HUDEP-2 (cell line): ENCODE measurements around the gene RNLS.

Experiments
- DNase-seq, 76 experiments: peaks; one replicate each; lab custom pipeline; 2025; ENCODE audit not compliant: unreplicated experiment in 76 of 76; lab: John Stamatoyannopoulos, UW

Gene RNLS

DNA sequence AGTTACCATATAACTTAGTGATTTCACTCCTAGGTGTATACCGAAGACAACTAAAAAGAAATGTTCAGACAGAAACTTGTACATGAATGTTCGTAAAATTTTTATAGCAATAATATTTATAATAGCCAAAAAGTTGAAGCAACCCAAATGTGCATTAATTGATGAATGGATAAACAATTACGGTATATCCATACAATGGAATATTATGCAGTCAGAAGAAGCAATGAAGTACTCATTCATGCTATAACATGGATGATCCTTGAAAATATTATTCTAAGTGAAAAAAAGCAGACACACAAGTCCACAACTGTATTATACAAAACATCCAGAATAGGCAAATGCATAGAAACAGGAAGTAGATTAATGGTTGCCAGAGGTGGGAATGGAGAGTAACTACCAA lies 183.9 kb downstream of the RNLS start:
- no peak for DNase-seq

DNA sequence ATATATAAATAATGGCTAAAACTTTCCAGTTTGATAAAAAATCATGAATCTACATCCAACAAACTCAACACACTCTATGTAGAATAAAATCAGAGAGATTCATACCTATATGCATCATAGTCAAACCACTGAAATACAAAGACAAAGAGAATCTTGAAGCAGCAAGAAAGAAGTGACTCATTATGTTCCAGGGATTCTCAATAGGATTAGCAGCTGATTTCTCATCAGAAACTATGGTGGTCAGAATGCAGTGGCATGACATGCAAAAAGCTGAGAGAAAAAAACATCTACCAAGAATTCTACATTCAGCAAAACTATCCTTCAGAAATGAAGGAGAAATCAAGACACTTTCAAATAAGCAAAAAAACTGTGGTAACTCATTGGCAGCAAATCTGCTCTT lies 187.4 kb downstream of the RNLS start:
- DNase-seq: no peak

DNA sequence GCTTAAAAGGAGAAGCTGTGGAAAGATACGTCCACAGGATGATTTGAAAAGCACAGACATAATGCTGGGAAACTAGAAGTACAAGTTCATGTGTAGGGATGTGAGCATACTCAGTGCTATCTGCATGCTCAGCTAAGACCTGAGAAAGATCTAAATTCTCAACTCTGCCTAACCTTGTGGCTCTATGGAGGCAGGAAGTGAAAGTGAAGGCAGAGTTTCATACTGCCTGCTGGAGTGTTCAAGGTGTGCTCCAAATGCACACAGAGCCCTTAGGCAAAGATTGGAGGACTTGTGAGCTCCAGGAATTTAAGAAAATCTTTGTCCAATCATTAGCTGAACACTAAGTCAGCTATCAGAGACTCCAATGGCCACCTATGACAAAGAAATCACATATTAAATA lies 190.9 kb downstream of the RNLS start:
- no peak for DNase-seq

DNA sequence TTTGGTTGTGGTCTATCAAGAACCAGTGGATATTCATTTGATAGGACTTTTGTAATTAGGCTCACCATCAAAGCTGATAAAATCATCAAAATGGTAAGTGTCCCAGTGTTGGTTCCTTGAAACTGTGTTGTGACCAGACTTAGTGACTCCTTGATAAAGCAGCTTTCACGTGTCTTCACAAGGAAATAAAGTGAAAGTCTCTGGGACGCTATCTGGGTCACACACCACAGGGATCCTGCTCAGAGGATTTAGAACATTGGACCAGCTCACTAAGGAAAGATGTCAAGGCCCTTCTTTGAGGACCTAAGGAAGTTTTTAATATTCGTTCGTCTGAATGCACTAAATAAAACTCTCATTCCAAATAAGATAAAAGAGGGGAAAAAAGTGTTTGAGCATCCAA lies 193.1 kb downstream of the RNLS start:
- no peak for DNase-seq

DNA sequence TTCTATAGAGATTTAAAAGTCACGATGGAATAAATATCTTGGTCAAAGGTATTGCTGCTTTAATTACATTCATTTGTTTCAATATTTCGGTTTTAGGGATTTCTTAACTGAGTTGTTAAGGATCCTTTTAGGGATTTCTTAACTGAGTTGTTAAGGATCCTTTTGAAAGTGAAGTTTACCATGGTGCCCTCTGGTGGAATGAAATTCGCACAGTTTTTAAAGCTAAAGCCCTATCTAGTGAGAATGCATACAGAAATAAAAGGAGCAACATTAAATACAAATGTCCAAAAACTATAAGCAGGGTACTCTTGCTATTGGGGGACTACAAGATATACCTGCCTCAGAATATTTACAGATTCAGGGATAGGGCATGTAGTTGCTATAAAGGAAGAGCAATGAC lies 193.7 kb downstream of the RNLS start:
- peak in 8 of 76 experiments; percentile 1 to 20 (median 7) for DNase-seq

DNA sequence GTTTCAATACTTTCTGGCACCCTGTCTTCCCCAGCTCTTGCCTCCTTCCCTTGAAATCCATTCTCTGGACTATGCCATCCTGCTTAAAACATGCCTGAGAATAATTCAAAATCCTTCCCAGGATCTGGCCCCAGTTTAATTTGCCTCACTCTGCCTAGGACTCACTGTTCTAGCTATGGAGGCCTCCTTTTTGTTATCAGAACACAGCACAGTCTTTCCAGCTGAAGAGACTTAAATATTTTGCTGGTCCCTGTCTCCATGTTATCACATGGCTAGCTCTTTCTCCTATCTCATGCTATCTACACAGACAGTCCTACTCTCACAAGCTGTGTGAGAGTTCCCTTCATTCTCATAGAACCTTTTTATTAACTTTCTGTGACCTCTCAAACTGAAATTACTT lies 194.8 kb downstream of the RNLS start:
- DNase-seq: peak in 12 of 76 experiments; percentile 2 to 50 (median 18)

DNA sequence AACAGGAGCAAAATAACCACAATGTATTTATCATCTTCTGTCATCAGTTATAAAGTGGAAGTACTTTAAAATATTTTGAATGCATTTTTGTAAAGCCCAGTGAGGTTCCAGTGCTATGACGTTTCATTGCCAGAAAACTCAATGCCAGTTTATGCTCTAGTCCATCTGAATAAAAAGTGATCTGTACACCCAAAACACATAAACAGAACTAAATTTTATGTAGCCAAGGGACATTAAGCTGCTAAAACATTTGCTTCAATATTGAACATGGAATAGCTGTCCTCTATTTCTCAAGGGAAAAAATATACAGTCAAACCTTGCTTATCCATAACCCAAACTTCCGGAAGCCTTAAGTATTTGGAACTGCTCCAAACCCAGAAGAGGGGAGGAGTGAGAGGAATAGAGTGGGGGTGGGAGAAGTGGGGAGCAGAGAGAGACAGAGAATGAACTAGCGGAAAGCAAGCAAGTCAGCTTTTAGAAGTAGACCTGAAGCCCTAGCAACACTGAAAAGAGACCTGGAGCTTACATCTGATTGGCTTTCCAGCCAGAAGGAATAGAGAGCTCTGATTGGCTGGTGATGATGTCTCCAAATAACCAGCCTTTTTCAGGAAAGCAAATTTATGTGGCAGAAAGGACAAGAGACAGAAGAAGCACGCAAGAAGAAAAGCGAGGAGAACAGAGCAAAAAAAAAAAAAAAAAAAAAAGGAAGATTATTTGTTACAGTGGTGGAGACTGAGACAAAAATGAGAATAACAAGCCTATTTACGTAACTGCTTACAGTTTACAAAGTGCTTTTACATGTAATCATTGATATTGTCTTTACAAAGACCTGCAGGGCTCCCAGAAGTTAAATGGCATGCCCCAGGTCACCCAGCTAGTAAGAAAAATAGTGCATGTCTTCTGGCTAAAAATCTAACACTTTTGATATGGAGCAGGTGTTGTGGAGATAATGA lies 196.0 kb downstream of the RNLS start:
- DNase-seq: peak in 3 of 76 experiments; percentile 5 to 28 (median 27)

DNA sequence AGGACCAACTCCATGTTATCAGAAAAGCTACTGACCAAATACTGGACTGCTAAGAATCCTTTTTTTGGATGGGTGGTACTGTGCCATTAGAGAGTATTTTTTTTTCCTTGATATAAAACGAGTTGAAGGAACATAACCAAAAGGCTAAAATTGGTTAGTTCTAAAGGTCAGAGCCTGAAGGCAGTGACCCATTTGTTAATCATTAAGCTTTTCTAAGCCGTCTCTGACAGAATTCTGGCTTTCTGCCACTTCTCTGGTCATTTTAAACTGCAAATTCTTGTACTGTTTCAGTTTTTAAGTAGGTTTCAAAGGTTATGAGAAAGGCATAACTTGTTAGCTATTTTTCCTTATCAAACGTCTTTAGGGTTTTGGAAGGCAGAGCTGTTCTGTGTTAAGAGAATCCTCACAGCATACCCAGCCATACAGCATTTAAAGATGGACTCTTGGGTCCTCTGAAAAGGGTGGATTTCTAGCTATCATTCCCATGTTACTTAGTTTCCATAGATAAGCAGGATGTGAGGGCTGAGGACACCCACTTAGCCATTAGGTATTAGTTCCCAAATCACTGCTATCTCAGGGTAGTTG lies 196.8 kb downstream of the RNLS start:
- no peak for DNase-seq

DNA sequence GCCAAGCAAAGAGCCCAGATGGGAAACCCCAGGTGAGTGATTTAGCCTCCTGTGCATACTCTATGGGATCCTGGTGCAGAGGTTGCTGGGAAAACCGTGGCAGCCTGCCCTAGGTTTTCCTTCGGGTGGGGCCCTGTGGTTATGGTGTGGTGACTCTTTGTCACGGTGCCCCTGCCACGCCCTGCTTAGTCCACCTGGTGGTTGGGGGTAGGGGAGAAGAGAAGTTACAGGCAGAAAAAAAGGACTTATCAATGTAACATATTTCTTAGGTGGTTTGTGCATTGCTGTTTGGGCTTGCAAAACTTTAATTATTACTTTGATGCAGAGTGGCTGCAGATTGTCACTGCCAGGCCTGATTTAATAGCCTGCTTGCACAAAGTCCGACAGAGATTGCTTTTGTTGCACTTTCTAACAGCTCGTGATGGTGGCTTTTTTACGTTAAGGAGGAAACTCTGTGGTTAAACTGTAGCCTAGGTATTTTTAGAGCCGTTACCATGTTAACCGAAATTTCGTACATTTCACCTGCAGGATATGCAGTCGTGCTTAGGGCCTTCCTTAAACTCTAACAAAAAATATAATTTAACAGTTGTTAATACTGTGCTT lies 197.4 kb downstream of the RNLS start:
- DNase-seq: peak in 13 of 76 experiments; percentile 1 to 38 (median 12)

DNA sequence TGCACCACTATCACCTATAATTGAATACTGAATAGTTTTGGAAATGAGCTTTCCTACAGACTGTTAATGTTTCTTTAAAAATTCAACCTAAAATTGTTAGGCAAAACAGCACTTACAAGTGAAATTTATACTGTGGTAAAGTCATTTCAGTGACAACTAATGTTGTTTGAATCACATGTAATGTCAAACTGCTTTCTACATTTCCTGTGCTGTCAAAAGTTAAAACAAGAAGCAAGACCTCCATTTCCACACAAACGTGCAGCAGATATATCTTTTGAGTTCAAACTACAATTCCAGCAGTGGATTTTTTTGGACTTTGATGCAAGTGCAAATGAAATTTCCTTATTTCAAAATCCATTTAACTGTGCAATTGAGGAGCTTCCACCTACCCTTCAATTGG lies 199.8 kb downstream of the RNLS start:
- no peak for DNase-seq

DNA sequence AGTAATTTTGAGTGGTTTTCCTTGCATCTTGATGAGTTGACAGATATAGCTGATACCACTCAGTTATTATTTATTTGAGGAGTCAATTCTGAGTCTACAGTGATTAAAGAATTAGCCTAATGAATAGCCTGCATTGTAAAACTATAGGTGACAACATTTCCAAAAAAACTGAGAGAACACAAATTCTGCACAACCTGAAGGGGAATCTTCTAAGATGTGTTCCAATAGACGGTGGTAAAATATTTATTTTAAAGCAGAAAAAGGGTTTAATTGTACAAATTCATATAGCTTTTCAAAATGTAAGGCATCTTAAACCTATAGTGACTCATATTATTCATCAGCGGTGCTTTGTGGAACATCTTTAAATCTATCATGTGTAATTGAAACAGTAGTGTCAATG lies 200.4 kb downstream of the RNLS start:
- DNase-seq: no peak

DNA sequence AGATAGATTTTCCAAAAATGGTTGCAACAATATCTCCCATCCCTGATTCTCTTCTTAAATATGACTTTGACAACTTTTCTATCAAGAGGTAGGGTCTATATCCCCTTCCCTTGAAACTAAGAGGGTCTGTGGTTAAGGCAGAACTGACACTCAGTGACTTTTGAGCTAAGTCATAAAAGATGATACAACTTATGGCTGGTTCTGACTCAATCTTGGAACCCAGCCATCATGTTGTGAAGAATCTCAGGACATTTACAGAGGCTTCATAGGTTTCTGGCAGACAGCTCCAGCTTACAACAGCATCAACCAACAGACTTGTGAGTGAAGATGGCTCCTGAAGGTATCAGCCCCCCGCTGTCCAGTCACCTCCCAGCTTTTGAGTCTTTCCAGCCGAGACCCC lies 203.5 kb downstream of the RNLS start:
- DNase-seq: no peak

DNA sequence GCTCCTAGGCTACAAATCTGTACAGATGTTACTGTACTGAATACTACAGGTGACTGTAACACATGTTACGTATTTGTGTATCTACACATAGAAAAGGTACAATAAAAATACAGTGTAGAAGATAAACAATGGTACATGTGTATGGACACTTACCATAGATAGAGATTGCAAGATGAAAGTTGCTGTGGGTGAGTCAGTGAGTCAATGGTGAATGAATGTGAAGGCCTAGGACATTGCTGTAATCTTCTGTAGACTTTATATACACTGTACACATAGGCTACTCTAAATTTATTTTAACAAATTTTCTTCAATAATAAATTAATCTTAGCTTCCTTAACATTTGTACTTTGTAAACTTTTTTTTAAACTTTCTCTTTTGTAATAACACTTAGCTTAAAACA lies 205.6 kb downstream of the RNLS start:
- DNase-seq: no peak

DNA sequence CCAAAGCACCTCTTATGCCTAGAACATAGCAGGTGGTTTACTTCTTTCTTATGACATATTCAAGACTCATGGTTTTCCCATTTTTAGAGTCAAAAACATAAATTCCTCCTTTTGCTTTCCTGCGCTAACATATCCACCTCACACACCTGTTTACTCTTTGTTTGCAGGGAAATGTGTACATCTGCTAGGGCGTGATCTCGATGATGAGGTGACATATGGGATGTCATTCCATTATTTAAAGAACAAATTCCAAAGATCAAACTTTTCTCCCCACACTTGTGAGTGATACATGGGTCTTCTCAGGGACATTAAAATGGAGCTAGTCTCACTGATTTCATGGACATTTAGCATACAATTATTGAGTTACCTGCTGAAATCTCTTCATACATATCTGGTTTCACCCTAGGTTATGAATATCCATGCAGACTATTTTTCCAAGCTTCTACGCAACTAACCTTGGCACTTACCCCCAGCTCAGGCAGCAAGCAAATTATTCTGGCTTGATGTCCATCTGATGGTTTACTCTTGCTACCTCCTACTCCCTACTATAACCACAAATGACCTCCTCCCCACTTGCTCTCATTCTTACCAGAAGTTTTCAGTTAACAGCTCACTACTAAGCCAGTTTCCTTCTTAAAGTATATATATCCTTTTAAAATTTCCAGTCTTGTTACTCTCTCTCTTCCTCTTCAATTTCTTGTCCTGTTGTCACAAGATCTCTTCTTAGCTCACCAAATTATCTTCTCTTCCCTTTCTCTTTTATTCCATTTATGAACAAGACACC lies 208.5 kb downstream of the RNLS start:
- no peak for DNase-seq

DNA sequence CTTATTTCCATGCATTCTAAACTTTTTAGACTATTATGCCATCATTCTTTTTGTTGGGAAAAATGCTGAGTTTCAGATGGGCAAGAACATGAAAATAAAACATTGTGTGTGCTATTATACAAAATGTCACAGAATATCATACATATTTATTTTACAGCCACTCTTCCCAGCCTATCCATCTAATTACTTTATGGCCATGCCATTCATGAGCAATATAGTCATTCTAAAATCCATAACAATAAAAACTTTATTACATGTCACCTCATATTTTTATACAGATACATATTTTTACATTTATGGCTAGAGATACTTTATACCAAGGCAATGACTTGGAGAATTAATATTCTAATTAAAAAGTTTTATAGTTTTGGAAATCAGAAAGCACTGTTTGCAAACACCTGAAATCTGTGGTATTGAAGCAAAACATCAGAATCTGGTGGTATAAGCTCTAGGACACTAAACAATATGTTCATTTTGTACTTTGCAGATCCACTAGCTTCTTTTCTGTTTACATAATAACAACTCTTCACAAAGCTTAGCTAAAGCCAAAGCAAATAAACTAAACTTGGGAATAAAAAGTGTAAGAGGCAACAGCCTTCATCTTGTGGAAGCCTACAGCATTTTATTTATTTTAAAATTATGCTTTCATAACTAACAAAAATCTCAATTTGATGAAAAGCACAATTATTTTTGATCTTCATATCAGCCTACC lies 210.1 kb downstream of the RNLS start:
- no peak for DNase-seq

DNA sequence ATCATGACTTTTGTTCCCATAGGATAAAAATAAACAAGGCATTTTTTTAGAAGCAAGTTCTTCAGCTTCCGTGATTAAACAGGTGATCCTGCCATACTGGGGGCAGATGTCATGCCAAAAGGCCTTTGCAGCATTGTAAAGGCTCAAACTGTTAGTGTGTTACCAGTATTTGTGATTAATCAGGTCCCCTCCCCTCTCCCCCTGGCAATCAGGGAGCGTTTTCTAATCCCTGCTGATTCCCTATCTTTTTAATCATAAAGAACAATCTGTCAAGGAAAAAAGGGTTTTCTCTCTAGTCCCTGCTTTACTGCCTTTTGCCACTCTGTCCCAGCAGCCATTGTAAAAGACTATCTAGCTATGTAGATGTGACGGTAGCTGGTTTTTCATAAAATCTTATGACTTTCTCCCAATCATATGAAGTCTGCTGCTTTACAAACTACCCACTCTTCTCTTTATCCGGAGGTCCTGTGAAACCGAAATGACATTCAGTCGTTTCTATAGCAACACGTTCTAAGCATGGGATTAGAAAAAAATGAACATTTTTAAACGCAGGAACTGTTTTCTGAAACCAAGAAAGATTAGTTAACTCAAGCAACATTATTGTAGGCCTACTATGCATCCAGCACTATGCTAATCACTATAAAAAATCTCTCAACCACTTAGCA lies 210.9 kb downstream of the RNLS start:
- no peak for DNase-seq

DNA sequence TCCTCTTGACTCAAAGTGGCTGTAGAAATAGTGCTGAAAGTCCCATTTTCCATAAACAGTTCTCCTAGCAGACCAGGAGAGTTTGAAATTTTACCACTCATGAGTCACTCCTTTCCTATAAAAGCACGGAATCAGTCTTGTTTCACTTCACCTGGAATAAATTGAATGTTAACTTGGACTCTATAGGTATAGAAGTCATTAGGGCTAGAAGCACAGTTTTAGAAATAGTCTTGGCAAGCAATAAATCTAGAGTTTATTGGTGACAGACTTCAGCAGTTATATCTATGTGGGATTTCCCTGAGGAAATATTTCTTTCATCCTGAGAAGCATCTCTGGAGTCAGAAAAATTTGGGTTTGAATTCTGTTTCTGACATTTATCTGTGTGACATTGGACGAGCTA lies 212.4 kb downstream of the RNLS start:
- DNase-seq: no peak

DNA sequence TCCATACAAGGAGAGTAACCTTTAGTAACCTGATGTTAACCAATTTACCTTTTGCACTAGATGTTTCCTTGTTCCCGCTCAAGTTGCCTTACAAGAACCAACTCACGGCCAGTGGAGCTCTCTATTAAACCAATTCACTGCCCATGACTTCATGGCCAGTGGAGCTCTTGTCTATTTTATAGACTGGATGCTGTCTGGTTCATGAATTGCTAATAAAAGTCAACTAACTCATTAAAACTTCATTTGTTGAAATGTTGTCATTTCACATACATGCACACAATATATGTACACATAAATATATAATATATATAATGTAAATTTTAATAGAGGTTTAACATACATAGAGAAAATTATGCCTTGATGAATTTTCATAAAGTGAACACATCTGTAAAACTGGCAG lies 216.3 kb downstream of the RNLS start:
- DNase-seq: no peak

DNA sequence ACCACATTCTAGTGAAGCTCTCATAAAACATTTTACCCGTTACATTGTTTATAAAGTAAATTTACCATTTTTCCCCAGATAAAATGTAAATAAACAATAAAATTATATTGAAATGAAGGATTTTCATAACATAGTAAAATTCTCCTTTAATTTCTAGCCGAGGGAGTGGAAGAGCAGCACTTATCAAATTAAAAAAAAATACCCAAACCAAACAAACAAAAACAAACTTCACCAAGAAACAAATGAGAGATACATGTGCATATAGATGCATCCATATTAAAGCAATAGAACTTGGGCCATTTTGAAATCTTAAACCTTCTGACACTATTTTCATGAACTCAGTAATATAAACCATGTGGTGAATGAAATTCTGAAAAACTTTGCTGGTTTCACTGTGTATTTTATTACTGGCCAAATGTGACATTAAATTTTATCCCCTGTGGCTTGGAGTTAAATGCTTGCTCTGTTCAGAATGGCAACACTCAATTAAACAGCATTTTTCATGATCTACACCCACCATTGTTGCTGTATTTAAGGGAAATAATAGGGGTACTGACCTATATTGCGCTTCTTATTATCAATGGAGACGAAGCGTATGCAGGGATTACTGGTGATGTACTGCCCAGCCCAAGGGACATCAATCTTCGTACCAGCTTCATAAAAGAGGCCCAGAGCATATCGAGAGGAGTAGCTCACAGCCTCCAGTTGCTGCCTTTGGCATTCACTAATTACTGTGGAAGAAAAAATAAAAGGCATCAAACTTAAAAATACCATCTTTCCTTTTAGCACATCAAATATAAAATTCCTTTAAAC lies 220.9 kb downstream of the RNLS start:
- DNase-seq: no peak
